GM12872 (cell line): ENCODE measurements around the gene ZNF669.

Source experiments
- TF ChIP-seq, protein P1 (sequence below): IDR thresholded peaks from 3 replicates; pipeline ENCODE4 v1.5.1; 2011; ENCODE audit warnings: low read depth, mild to moderate bottlenecking, low read length, moderate library complexity; ENCODE audit not compliant: insufficient read depth

The ZNF669 gene

DNA sequence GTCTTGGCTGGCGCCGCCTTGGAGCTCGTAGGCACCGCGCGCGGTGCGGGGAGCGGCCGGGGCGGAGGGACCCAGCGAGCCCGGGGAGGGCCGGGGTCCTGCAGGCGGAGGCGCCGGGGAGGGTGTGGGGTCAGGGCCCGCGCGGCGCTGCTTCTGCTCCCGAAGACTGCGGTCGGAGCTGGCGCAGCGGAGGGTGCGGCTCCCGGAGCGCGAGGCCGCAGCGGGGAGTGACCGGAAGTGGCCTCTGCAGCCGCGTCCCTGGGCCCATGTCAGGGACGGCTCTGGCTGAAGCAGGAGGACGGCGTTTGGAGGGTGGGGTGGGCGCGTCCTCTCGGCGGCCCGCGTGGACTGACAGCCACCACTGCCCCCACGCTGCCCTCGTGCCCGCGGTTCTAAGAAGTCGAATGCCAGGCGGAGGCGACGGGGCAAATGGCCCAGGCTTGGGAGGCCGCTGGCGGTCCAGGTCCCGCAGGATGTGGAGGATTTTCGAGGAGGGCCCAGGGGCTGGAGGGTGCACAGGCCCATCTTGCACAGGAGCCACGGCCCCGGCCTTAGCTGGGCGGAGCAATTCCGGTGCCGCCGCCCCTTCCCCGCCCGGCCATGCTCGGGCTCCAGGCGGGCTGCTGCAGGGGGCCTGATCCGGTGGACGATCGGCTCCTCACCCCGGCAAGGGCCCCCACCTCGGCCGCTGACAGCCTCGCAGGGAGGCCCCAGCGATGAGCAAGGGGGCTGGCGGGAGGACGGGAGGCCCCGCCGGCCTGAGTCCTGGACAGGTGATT is 7.7 kb upstream of the ZNF669 start:
- TF ChIP-seq, protein P1, sequence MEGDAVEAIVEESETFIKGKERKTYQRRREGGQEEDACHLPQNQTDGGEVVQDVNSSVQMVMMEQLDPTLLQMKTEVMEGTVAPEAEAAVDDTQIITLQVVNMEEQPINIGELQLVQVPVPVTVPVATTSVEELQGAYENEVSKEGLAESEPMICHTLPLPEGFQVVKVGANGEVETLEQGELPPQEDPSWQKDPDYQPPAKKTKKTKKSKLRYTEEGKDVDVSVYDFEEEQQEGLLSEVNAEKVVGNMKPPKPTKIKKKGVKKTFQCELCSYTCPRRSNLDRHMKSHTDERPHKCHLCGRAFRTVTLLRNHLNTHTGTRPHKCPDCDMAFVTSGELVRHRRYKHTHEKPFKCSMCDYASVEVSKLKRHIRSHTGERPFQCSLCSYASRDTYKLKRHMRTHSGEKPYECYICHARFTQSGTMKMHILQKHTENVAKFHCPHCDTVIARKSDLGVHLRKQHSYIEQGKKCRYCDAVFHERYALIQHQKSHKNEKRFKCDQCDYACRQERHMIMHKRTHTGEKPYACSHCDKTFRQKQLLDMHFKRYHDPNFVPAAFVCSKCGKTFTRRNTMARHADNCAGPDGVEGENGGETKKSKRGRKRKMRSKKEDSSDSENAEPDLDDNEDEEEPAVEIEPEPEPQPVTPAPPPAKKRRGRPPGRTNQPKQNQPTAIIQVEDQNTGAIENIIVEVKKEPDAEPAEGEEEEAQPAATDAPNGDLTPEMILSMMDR, result no peak

DNA sequence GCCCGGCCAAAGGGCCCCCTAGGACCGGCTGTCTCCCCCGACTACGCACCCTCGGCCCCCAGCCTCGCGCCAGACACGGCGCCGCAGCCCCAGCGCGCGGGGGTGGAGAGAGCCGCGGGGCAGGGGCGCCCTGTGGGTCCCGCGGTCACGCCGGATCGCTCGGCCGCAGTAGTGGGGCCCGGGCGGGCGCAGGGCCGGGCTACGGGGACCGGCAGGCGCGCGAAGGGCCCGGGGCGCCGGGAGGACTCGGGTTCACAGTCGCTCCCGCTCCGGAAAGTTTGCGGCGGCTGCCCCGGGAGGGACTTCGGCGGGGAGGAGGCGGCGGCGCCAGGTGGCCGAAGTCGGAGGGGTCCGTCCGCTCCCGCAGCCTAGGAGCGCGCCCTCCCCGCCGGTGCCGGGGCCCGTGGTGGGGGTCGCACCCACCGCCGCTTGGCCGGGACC is 7.1 kb upstream of the ZNF669 start:
- TF ChIP-seq, protein P1, result no peak

DNA sequence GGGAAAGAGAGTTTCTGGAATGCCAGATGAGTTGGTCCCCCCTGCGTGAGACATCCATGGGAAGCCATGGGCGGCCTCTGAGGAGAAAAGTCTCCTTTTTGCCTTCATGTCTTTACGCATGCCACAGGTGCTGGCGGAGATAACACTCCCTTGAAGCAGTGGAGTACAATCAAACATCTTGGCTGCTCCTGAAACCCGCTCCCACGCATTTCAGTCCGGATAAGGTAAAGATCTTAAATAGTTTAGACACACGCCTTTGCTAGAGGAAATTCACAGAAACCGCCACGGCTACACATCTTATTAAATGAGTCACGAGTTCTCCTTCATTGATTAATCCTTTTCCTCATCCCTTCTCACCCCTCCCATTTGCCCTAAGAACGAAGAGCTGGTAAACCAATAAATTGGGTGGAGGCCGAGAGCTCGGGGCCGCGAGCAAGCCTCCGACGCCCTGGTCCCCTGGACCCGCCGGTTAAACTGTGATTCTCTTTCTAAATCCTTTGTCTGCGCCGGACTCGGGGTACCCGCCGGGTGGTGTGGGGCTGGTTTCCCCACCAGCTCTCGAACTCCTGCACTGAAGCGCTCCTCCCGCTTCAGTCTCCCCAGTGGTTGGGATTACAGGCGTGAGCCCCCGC is 6.6 kb upstream of the ZNF669 start:
- TF ChIP-seq, protein P1, result no peak

DNA sequence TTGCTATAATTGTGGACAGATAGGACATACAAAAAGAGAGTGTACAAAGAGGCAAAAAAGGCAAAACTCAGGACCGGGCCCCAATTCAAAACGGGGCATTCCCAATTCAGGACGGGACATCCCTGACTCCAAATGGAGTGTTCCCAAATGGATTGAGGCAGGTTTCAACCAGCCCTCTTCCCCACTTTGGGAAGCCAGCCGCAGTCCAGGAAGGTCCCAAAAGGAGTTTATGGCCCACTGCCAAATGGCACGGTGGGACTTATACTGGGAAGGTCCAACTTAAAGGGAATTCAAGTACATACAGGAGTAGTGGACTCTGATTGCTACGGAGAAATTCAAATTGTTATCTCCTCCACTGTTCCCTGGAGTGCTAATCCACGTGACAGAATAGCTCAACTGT is 3.5 kb upstream of the ZNF669 start:
- TF ChIP-seq, protein P1, result no peak

DNA sequence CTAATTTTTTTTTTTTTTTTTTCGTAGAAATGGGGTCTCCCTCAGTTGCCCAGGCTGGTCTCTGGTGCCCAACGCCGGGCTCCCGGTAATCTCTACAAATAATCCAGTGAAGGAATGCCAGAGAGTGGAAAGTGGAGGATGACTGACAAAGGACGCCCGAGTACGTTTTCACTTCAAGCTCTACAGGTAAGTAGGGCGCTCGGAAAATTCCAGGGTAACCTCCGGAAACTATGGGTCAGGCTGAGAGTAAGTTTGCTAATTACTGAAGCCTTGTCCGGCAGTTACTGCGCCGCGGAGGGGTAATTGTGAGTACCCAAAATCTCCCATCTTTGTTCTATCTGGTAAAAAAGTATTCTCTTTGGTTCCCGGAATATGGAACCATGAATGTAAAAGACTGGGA is 1.8 kb upstream of the ZNF669 start:
- TF ChIP-seq, protein P1, result no peak

DNA sequence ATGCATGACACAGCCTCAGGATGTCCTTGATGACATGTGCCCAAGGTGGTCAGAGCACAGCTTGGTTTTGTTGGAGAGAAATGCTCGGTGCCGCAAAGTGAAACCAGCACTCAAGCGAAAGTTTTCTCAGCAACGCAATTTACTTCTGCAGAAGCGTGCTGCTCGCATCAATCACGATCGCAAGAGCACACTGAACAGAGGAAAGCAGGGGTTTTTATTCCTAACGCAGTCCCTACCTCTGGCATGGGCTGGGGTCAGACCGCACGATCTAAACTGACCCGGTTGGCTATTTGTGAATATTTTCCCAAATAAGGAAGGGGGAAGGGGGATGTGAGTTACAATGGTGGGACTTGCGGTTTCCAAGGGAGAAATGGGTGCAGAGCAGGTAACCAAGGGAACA is 809 bp upstream of the ZNF669 start:
- TF ChIP-seq, protein P1, result no peak

DNA sequence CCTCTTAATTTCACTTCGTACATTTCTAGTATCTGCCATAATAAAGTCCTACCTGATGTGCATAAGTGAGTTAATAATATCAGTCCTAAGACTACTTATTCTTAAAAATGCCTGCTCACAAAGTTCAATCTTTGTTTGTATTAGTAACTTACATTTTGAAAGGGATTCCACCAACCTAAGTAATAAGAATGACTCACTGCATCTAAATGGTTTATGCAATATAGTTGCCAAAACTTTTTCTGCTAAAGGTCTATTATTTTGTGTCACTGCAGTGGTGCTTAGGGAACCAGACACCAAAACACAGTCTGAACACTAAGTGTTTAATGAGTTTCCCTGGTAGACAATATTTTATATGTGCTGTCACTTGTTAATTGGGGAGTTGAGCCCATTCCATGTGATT is 1.8 kb downstream of the ZNF669 start:
- TF ChIP-seq, protein P1, result no peak
